ENCODE measurements around the gene ZFP69B.

DNA sequence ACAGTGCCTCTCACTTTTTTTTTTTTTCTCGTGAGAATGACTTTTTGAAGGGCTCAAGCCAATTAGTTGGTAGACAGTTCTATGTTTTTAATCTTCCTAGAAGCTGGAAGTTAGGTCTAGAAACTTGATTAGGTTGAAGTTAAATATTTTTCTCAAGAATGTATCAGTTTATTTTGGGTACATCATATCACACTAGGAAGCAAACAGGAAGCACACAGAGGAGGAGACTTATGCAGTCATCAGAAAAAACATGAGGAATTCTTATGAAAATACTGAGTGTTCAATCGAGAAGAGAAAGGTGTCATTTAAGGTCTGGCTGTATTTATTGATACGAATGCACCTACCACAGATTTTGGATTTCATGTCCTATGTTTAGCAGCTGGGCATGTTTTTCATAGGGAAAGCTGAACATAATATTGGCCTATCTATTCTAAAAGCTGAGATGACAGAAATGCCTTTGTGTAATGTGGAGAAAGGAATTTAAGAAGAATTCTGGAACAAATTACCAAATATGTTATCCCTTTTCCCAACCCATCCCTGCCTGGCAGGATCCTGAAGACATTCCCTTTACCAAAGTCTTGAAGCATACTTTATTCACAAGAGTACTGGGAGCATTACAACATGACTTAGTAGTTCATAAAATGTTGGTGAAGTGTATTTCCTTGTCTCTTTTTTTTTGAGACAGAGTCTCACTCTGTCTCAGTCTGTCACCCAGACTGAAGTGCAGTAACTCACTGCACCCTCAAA, 17.5 kb upstream of the ZFP69B start:
- TF ChIP-seq CREB1 (CRISPR knock-in tag; IDR thresholded peaks at IDR 0.05; ENCODE audit: low read depth), result no peak
- TF ChIP-seq, protein P1, sequence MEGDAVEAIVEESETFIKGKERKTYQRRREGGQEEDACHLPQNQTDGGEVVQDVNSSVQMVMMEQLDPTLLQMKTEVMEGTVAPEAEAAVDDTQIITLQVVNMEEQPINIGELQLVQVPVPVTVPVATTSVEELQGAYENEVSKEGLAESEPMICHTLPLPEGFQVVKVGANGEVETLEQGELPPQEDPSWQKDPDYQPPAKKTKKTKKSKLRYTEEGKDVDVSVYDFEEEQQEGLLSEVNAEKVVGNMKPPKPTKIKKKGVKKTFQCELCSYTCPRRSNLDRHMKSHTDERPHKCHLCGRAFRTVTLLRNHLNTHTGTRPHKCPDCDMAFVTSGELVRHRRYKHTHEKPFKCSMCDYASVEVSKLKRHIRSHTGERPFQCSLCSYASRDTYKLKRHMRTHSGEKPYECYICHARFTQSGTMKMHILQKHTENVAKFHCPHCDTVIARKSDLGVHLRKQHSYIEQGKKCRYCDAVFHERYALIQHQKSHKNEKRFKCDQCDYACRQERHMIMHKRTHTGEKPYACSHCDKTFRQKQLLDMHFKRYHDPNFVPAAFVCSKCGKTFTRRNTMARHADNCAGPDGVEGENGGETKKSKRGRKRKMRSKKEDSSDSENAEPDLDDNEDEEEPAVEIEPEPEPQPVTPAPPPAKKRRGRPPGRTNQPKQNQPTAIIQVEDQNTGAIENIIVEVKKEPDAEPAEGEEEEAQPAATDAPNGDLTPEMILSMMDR (conservative IDR thresholded peaks at IDR 0.05; ENCODE audit: low read depth in 2 of 2), result no peak

All from GM23338 (cell line).